SK-N-SH treated with all-trans-retinoic acid at 6 μM for 48 hours (cell line): Measurements from ENCODE around the gene ELP4.

Experiments
- ATAC-seq: fragments of 200-7000 bp; cut with Tn5 transposase; 3 replicates; pipeline ENCODE4 v1.9.1; 2020; ENCODE audit warnings: mild to moderate bottlenecking, moderate library complexity
- BACH2 ChIP-seq: fragments of 250-450 bp; sonication (Bioruptor Pico); IDR thresholded peaks from 2 replicates; pipeline ENCODE4 v1.9.0; 2021; ENCODE audit warnings: mild to moderate bottlenecking, borderline replicate concordance
- ESRRG ChIP-seq: fragments of 250-450 bp; sonication (Bioruptor Pico); IDR thresholded peaks from 2 replicates; pipeline ENCODE4 v1.6.1; 2021; ENCODE audit warnings: mild to moderate bottlenecking
- ISL1 ChIP-seq: fragments of 250-450 bp; sonication (Bioruptor Pico); IDR thresholded peaks from 2 replicates; pipeline ENCODE4 v2.1.2; 2022; ENCODE audit warnings: mild to moderate bottlenecking, moderate library complexity
- OSR1 ChIP-seq: fragments of 250-450 bp; sonication (Bioruptor Pico); IDR thresholded peaks from 2 replicates; pipeline ENCODE4 v1.8.0; 2022; ENCODE audit warnings: moderate library complexity, mild to moderate bottlenecking, inconsistent platforms
- PPARA ChIP-seq: fragments of 250-450 bp; sonication (Bioruptor Pico); IDR thresholded peaks from 2 replicates; pipeline ENCODE4 v1.5.0; 2020; ENCODE audit warnings: mild to moderate bottlenecking, borderline replicate concordance
- SNAI2 ChIP-seq: fragments of 250-450 bp; sonication (Bioruptor Pico); IDR thresholded peaks from 2 replicates; pipeline ENCODE4 v1.5.0; 2020; ENCODE audit warnings: mild to moderate bottlenecking, moderate library complexity
- TOX ChIP-seq: fragments of 250-450 bp; sonication (Bioruptor Pico); IDR thresholded peaks from 2 replicates; pipeline ENCODE4 v1.8.0; 2021; ENCODE audit warnings: mild to moderate bottlenecking, moderate library complexity, borderline replicate concordance
- ZFP30 ChIP-seq: fragments of 450-650 bp; formaldehyde crosslinking; IDR thresholded peaks from 2 replicates; pipeline ENCODE4 v1.5.0; 2022; ENCODE audit warnings: mild to moderate bottlenecking, moderate library complexity
- ZNF565 ChIP-seq: fragments of 450-650 bp; formaldehyde crosslinking; conservative IDR thresholded peaks from 2 replicates; pipeline ENCODE4 v1.5.0; 2020; ENCODE audit warnings: low read depth, mild to moderate bottlenecking, moderate library complexity
- ZNF70 ChIP-seq: fragments of 450-650 bp; formaldehyde crosslinking; IDR thresholded peaks from 2 replicates; pipeline ENCODE4 v1.5.0; 2020; ENCODE audit warnings: mild to moderate bottlenecking, moderate library complexity
- TF ChIP-seq, protein P1 (sequence below): fragments of 250-450 bp; sonication (Bioruptor Pico); IDR thresholded peaks from 2 replicates; pipeline ENCODE4 v1.8.0; 2021; ENCODE audit warnings: low read depth, mild to moderate bottlenecking, moderate library complexity, borderline replicate concordance
- TF ChIP-seq, protein P2 (sequence below): fragments of 250-450 bp; sonication (Bioruptor Pico); IDR thresholded peaks from 2 replicates; pipeline ENCODE4 v1.8.0; 2020; ENCODE audit warnings: mild to moderate bottlenecking, moderate library complexity, borderline replicate concordance

The ELP4 gene

DNA sequence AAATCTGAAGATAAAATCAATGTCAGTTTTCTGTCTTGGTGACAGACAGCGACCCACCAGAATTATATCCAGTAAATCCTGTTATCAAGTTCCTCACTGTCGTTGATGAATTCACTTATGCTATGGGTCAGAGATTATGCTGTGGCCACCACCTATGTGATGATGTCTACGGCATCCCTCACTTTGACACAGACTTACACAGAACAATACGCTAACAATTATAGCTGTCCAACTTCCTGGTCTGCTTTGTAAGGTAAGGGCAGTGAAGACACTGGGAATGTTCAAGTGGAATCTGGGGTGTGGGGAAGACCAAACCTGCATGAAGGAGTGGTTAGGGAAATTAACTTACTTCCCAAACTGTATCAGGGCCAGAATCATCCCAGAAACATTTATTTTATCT lies 320.8 kb downstream of the ELP4 start:
- TF ChIP-seq OSR1 (CRISPR knock-in tag), result no peak
- no peak for TF ChIP-seq ZNF70 (CRISPR knock-in tag)
- TF ChIP-seq TOX (CRISPR knock-in tag), result no peak
- TF ChIP-seq ISL1, result no peak
- TF ChIP-seq BACH2, result no peak
- TF ChIP-seq ZFP30 (CRISPR knock-in tag), result no peak
- no peak for TF ChIP-seq ZNF565
- TF ChIP-seq SNAI2 (CRISPR knock-in tag), result no peak
- TF ChIP-seq, protein P1, sequence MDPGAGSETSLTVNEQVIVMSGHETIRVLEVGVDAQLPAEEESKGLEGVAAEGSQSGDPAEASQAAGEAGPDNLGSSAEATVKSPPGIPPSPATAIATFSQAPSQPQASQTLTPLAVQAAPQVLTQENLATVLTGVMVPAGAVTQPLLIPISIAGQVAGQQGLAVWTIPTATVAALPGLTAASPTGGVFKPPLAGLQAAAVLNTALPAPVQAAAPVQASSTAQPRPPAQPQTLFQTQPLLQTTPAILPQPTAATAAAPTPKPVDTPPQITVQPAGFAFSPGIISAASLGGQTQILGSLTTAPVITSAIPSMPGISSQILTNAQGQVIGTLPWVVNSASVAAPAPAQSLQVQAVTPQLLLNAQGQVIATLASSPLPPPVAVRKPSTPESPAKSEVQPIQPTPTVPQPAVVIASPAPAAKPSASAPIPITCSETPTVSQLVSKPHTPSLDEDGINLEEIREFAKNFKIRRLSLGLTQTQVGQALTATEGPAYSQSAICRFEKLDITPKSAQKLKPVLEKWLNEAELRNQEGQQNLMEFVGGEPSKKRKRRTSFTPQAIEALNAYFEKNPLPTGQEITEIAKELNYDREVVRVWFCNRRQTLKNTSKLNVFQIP, result no peak
- no peak for TF ChIP-seq PPARA
- no peak for TF ChIP-seq ESRRG (CRISPR knock-in tag)
- no peak for ATAC-seq

DNA sequence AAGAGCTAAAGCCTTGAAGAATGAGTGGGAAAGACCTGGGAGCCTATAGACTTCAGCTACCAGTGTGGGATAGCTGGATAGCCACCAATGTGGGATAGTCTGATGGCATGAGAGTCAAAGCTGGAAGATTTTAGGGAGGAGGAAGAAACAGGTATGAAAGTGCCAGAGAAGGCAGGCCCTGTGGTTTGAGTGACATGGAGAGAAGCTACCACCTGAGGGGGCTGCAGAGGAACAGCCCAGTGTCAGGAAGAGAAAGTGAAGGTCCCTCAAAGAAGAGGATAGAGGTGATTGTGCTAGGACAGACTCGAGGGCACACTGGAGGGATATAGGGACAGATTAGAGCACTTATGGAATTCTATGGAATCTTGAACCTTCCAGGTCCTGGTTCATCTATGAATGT lies 324.7 kb downstream of the ELP4 start:
- TF ChIP-seq BACH2, result no peak
- TF ChIP-seq, protein P2, sequence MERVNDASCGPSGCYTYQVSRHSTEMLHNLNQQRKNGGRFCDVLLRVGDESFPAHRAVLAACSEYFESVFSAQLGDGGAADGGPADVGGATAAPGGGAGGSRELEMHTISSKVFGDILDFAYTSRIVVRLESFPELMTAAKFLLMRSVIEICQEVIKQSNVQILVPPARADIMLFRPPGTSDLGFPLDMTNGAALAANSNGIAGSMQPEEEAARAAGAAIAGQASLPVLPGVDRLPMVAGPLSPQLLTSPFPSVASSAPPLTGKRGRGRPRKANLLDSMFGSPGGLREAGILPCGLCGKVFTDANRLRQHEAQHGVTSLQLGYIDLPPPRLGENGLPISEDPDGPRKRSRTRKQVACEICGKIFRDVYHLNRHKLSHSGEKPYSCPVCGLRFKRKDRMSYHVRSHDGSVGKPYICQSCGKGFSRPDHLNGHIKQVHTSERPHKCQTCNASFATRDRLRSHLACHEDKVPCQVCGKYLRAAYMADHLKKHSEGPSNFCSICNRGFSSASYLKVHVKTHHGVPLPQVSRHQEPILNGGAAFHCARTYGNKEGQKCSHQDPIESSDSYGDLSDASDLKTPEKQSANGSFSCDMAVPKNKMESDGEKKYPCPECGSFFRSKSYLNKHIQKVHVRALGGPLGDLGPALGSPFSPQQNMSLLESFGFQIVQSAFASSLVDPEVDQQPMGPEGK (CRISPR knock-in tag), result no peak
- no peak for TF ChIP-seq ZFP30 (CRISPR knock-in tag)
- ATAC-seq, result no peak
